Right atrium auricular region (tissue), 2 donors: Measurements from ENCODE around the gene LANCL1. TPM values are rescaled to one million over a fixed set of nuclear protein-coding genes. Genes with fewer than 3 reads are reported as not detected.
A peak's percentile ranks its signal among the peaks of the same experiment; 100 is the strongest.

Source experiments
- DNase-seq: peaks from one replicate; pipeline ENCODE4 v3.0.0-alpha.2; 2019; ENCODE audit warnings: low spot score
- H3K27ac ChIP-seq, 2 donors: fragments of 200-600 bp; sonication (generic); 1 replicate in 1 of 2; 2 replicates in 1 of 2; pipeline ENCODE4 v1.5.1; 2016 to 2019
- H3K27me3 ChIP-seq, 2 donors: fragments of 200-600 bp; sonication (generic); one replicate each; pipeline versions ENCODE4 v1.5.1 to v1.6.0; 2017 to 2019
- H3K36me3 ChIP-seq: fragments of 200-600 bp; sonication (generic); one replicate; pipeline ENCODE4 v1.5.1; 2016
- H3K4me1 ChIP-seq, 2 donors: fragments of 200-600 bp; sonication (generic); one replicate each; pipeline versions ENCODE4 v1.5.1 to v1.6.0; 2017 to 2019
- H3K4me3 ChIP-seq, 2 donors: fragments of 200-600 bp; sonication (generic); 1 replicate in 1 of 2; 2 replicates in 1 of 2; pipeline ENCODE4 v1.5.1; 2017 to 2019; ENCODE audit warnings: mild to moderate bottlenecking in 1 of 2, moderate library complexity in 1 of 2
- H3K9me3 ChIP-seq, 2 donors: fragments of 200-600 bp; sonication (generic); one replicate each; pipeline ENCODE4 v1.5.1; 2019
- total RNA-seq, 2 donors: library from RNA; depleted of rRNA; stranded (reverse); fragments of >200 nt; gene quantifications; one replicate each; pipeline ENCODE4 v1.1.0, GENCODE V29; 2016
- TF ChIP-seq, protein P1 (sequence below), 2 donors: fragments of 200-600 bp; sonication (generic); IDR thresholded peaks; one replicate each; pipeline ENCODE4 v1.5.1; 2019; ENCODE audit warnings: antibody characterized with exemption in 2 of 2

LANCL1 gene
- total RNA-seq, 2 donors from 2014 or later, result 27.4 to 43.2 TPM

DNA sequence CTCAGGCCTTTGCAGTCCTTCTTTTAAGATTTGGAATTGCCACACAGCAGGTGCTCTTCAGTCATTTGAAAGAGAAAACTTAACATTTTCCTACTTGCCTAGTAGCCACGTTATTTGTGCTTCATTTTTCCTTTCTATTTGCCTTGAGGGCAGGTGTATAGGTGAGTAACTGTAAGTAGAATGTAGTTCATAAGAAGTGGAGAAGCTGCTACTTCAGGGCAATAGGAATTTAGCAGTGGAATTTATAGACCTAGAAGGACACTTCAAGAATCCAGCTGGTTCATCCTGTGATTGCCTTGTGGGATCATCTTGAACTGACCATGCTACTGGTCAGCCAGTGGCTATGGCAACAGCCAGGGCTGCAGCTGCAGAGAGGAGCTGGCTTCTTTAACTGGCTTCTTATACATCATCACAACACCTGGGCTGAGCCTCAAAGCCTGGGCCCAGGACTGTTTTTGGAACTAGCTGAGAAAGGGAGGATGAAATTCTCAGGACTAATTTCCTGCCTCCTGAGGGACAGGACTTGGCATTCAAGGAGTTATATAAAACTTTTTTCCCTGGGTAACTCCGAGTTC lies 5.1 kb upstream of the LANCL1 start:
- H3K27ac ChIP-seq, result no peak overlapping the region
- peaks cover 0 to 6% of the 10 kb centered on the region in 2 donors for H3K4me1 ChIP-seq
- no peaks in the 10 kb centered on the region for H3K9me3 ChIP-seq
- no peaks in the 10 kb centered on the region for H3K36me3 ChIP-seq
- no peaks in the 10 kb centered on the region for H3K27me3 ChIP-seq
- TF ChIP-seq, protein P1, sequence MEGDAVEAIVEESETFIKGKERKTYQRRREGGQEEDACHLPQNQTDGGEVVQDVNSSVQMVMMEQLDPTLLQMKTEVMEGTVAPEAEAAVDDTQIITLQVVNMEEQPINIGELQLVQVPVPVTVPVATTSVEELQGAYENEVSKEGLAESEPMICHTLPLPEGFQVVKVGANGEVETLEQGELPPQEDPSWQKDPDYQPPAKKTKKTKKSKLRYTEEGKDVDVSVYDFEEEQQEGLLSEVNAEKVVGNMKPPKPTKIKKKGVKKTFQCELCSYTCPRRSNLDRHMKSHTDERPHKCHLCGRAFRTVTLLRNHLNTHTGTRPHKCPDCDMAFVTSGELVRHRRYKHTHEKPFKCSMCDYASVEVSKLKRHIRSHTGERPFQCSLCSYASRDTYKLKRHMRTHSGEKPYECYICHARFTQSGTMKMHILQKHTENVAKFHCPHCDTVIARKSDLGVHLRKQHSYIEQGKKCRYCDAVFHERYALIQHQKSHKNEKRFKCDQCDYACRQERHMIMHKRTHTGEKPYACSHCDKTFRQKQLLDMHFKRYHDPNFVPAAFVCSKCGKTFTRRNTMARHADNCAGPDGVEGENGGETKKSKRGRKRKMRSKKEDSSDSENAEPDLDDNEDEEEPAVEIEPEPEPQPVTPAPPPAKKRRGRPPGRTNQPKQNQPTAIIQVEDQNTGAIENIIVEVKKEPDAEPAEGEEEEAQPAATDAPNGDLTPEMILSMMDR (IDR thresholded peaks at IDR 0.05), result no peak
- DNase-seq, result no peak
- H3K4me3 ChIP-seq, result no peak overlapping the region

DNA sequence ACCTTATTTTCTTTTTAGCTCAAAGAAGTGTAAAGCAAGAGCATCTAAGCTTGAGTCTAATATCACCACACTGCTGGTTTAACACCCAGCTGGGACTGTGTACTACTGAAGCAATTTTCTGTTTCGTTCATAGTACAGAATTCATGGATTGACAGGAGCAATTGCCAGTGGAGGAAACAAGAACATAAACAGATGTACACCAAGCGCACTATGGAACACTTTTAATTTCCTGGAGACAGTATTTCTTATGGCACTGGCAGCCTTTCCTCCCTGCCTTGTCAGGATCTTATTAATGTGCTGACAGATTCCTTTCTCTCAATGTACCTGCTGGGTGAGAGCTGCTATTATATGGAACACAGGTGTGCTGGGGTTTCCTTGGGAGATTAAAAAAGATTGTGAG lies 4.2 kb upstream of the LANCL1 start:
- no peaks in the 10 kb centered on the region for H3K36me3 ChIP-seq
- peaks cover 0 to 7% of the 10 kb centered on the region in 2 donors for H3K4me1 ChIP-seq
- no peak overlapping the region for H3K4me3 ChIP-seq
- TF ChIP-seq, protein P1 (IDR thresholded peaks at IDR 0.05), result no peak
- no peaks in the 10 kb centered on the region for H3K9me3 ChIP-seq
- H3K27me3 ChIP-seq, result no peaks in the 10 kb centered on the region
- no peak overlapping the region for H3K27ac ChIP-seq
- DNase-seq, result no peak

DNA sequence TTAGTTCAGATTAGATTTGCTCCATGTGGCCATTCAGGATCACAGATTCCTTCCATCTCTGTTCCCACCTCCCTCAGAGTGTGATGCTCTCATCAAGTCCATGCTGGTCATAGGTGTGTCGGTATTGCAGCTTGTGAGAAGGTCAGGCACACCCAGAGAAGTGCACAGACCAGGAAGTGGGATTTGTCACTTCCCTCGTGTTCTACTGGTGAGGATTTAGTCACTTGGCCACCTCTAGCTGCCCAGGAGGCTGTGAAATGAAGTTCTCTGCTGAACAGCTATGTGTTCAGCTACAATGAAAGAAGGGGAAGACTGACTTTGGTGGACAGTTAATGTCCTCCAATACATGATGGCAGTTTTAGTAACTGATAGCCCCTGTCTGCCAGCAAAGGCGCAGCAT lies 3.5 kb upstream of the LANCL1 start:
- no peak overlapping the region for H3K27ac ChIP-seq
- H3K4me1 ChIP-seq, result peaks cover 0 to 14% of the 10 kb centered on the region in 2 donors
- H3K27me3 ChIP-seq, result no peaks in the 10 kb centered on the region
- TF ChIP-seq, protein P1 (IDR thresholded peaks at IDR 0.05), result no peak
- no peak overlapping the region for H3K4me3 ChIP-seq
- no peaks in the 10 kb centered on the region for H3K36me3 ChIP-seq
- DNase-seq, result no peak
- no peaks in the 10 kb centered on the region for H3K9me3 ChIP-seq

DNA sequence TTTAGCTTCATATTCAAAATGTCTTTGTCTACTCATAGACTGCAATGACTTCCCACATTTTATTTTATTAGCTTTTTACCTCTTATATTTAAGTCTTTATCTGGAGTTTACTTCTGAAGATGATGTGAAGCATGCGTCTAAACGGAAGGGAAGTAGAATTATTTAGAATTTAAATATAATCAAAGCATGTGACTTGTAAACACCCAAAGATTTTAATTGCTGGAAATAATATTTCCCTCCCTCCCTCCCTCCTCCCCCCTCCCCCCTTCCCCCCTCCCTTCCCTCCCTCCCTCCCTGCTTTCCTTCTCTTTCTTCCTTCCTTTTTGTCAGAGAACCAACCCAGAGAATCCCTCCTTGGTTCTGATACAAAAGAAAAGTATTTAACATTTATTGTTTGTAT lies 2.1 kb upstream of the LANCL1 start:
- H3K4me1 ChIP-seq, result peaks cover 0 to 16% of the 10 kb centered on the region in 2 donors
- no peak overlapping the region for H3K4me3 ChIP-seq
- H3K9me3 ChIP-seq, result no peaks in the 10 kb centered on the region
- TF ChIP-seq, protein P1 (IDR thresholded peaks at IDR 0.05), result no peak
- no peaks in the 10 kb centered on the region for H3K27me3 ChIP-seq
- no peak for DNase-seq
- H3K36me3 ChIP-seq, result no peaks in the 10 kb centered on the region
- no peak overlapping the region for H3K27ac ChIP-seq

DNA sequence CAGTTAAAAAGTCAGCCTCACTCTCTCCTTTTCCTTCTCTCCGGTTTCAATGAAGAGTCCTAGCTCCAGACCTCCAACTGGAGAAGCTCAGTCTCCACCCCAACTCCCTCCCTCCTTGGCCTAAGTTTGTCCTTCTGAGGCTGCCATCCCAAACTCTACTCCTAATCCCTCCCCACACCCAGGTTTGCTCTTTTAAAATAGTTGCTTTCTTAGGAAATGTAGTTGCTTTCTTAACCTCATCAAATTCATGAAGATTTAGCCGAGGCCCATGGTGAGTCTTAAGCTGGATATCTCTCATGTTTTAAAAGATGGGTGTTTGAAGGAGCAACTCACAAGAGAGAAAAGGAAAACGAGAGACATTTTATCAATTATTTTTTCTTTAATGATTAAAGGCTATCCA lies 937 bp upstream of the LANCL1 start:
- TF ChIP-seq, protein P1 (IDR thresholded peaks at IDR 0.05), result no peak
- peak overlapping the region in 1 of 2 donors; percentile 77 for H3K4me3 ChIP-seq
- H3K9me3 ChIP-seq, result no peaks in the 10 kb centered on the region
- no peaks in the 10 kb centered on the region for H3K27me3 ChIP-seq
- H3K27ac ChIP-seq, result peak overlapping the region in 1 of 2 donors; percentile 3
- peaks cover 0 to 16% of the 10 kb centered on the region in 2 donors for H3K4me1 ChIP-seq
- no peak for DNase-seq
- peaks cover 3% of the 10 kb centered on the region for H3K36me3 ChIP-seq

DNA sequence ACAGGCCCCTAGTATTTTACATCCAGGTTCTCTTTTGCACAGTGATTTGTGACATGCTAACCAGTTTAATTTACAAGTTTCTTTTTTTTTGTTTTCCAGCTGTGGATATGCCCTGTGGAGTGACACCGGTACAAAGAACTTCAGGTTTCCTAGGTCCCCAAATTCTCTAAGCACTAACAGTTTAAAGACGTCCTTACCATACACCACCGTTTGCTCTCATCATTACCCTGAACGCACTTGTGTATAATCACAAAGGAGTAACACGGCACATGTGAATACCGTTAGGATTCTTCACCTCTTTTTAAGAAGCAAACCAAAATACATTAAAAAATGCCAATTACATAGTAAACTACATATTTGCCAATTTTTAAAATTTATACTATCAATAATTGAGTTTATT lies 853 bp downstream of the LANCL1 start:
- TF ChIP-seq, protein P1 (IDR thresholded peaks at IDR 0.05), result no peak
- Histone ChIP-seq H3K4me1 (peaks cover 0 to 16% of the 10 kb centered on the region in 2 donors), H3K27ac (no peak overlapping the region), H3K4me3 (peak overlapping the region; percentile 74 to 77), H3K36me3 (peaks cover 17% of the 10 kb centered on the region), H3K9me3 (no peaks in the 10 kb centered on the region), H3K27me3 (no peaks in the 10 kb centered on the region)
- no peak for DNase-seq
